Stimulated activated CD4-positive, alpha-beta T cell treated with anti-CD3 and anti-CD28 coated beads, Interleukin-12 subunit alpha, Interleukin-12 subunit beta, amount 100 ng/mL, for 4 hours (primary cell): ENCODE measurements around the gene SNTG2.

Source experiments
- DNase-seq: peaks from one replicate; pipeline ENCODE4 v3.0.0-alpha.2; 2020

Gene SNTG2

DNA sequence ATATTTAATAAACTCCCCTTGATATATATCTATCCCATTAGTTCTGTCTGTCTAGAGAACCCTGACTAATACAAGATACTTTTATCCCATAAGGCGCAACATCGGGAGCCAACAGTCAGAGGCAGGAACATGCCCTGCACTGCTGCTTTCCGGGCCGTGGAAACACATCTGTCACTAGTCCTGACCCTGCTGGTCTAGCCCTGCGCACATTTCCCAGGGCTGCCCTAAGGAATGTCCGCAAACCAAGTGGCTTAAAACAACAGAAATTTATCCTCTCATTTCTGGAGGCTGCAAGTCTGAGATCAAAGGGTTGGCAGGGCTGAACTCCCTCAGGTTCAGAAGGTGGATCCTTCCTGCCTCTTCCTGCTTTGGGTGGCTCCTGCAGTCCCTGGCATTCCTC lies 348.4 kb downstream of the SNTG2 start:
- no peak for DNase-seq

DNA sequence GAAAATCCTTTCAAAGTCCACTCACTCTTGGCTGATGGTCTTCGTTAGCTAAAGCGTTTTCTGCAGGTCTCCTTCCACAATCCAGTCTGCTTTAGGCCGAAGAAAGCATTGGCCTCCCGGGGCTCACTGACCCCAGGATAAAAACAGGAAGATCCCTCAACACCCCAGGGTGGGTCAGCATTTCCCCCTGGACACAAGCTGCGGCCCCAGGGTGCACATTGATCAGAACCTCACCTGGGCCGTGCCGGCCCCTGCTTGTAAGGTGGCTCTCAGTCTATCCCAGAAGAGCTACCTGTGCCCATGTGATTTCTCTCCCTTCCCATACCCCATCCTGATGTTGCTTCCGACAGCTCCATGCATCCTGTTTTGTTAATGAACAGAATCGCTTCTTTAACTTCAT lies 349.6 kb downstream of the SNTG2 start:
- DNase-seq: no peak

DNA sequence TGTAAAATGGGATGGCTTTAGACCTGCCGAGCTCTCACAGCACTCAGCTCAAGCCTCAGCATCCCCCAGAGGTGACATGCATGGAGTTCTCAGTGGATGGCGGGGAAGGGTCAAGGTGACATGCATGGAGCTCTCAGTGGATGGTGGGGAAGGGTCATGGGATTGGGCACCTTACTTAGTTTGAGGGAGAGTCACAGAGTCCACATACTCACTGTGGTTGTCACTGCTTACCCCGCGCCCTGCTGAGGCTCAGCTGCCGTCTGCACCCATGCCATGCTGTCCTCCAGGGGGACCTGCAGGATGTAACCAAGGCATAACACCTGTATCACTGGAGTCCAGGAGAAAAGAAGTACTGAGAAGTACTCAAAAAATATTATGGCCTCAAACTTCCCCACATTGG lies 350.4 kb downstream of the SNTG2 start:
- DNase-seq: no peak

DNA sequence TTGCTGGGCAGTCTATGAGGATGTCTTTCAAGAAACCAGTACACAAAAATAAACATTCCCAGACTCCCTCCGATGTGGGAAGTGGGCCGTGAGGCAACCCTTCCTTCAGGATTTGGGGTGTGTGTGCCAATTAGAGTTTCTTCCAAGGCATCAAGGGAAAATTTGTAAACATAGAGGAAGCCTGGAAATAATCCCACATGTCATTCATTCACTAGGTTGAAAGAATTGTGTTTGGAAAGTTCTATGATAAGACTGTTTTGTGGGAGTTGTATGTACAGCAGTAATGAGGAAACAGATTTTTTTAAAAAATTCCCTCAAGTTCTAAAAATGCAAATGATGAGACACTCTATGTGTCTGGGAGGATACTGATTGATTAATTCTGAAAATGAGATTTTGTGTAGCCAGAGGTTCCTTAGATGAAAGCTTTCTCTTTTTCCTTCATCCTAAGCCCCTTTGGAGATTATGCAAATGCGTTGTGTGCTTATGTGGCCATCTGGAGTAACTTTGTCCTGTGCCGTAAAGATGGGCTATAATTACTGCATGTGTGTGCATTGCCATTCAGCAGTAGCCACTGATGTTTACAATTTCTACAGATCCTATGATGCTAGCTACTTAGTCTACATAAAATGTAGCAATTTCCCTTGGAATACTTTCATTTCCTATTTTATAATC lies 354.8 kb downstream of the SNTG2 start:
- no peak for DNase-seq

DNA sequence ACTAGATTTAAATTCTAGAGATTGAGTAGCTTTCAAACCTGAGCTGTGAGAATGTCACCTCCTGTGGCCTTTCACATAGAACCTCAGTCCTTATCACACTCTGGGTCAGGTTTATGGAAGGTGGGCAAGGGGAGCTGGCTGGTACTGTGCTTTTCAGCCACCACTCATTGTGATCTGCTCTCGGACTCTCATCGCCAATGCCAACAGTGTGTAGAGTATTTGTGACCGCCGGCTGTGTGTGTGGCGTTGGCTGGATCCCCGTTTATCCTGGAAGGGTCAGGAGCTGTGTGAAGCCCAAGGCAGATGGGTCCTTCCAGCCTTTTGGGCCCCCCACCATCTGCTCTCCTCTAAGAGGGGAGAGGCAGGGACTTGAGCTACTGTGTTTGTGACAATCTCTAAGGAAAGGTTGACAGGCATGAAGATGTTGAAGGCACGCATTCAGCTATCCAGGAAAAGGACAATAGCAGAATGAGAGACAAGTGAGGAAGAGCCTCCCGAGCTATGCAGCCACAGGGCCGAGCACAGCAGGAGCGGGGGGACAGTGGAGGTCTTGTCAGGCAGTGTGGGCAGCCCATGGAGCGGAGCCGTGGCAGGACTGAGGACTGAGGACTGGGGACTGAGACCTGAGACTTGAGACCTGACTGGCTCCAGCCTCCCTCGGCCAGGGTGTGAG lies 355.5 kb downstream of the SNTG2 start:
- no peak for DNase-seq

DNA sequence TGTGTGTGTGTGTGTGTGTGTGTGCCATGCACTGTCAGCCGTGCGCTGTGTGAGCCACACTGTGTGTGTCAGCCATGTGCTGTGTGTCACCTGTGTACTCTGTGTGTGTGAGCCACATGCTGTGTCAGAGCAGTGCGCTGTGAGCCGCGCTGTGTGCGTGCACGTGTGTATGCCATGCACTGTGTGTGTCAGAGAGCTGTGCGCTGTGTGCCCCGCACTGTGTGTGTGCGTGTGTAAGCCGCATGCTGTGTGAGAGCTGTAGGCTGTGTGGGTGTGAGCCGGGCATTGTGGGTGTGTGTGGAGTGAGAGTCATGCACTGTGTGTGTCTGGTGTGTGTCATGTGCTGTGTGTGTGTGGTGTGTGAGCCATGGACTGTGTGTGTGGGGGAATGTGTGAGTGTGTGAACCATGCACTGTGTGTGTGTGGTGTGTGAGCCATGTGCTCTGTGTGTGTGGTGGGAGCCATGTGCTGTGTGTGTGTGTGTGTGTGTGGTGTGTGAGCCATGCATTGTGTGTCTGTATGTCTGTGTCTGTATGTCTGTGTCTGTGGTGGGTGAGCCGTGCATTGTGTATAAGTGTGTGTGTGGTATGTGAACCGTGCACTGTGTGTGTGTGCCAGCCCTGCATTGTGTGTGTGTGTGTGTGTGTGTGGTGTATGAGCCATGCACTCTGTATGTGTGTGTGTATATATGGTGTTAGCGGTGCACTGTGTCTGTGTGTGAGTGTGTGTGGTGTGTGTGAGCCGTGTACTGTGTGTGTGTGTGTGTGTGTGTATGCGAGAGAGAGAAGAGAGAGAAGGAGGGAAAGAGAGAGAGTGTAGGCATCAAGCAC lies 356.3 kb downstream of the SNTG2 start:
- no peak for DNase-seq

DNA sequence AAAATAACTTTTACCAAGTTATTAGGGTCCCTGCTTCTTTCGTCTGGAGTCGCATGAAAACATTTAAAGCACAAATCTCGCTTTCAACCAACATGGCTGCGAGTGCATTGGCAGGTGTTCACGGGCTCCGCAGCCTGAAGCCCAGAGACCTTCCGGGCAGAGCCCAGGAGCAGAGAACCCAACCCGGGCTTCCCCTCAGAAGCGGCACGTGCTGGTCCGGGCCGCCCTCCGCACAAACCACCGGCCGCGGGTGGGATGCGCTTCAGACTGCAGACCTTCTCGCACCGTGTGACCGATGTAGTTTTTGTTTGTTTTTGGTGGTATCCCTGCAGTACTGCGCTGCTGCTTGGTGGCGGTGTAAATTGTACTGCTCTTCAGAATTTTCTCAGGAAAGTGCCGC lies 357.0 kb downstream of the SNTG2 start:
- DNase-seq: no peak

DNA sequence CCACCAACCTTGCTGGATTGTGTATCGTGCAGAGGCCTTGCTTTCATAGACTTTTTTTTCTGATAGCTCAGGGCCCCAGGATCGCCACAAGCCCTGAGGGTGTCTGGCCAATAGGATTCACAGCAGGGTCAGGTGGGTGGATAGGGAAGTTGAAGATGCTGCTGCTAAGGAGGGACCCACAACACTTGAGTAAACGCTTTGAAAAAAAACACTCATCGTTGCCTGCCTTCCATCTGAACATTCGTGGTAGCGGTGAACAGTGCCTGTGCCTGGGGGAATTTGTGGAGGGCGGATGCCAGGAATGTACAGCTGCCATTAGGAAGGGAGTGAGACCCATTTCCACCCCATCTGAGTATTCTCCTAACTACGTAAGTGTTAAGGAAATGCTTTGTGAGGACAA lies 358.0 kb downstream of the SNTG2 start:
- DNase-seq: no peak

DNA sequence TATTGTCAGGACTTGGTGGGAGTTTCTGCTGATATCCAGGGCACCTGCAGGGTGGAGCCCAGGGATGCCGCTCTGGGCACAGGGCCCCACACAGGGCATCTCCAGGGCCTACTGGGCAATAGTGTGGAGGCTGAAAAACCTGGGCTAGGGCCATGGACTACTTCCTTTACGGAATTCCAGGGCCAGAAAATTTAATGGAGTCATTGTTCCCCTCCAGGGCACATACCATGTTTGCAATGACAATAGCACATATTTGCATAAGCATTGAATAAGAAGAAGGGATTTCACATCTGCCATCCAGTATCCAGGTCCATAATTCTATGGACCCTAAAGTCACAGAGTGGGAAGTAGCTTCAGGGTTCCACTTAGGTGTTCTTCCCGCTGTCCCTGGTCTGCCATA lies 358.9 kb downstream of the SNTG2 start:
- DNase-seq: no peak

DNA sequence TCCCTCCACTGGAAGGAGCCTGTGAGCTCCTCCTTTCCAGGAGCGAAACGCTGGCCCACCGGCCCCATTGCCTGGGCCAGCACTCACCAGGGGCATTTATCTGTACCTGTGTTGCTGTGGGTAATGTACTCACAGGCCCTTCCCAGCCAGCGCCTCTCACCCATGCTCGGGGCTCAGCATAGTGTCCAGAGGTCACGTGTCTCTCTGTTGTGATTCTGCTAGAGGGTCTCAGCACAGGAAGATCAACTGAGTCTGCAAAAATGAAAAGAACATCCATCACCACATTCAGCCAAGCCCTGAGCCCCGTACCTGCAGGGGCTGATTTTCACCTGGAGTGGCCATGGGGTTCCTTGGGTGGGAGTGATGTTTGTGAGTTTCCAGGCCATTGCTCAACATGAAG lies 359.6 kb downstream of the SNTG2 start:
- no peak for DNase-seq

DNA sequence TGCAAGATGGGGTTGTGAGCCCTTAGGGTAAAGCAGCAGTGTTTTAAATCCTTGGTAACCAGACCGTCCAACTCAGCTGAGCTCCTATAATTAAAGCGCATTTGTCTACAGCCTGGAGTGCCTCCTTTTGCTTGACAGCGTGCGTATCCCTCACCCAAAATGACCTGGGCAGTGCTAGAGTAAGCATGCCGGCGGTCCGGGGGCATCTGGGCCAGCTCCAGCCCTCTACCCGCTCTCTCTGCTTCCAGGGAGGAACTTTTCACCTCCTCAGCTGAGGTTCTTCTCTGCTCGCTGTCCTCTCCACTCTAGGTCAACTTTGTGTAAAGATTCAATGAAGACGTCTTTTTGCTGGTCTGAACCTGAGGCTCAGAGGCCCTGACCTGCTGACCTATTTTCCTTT lies 360.2 kb downstream of the SNTG2 start:
- no peak for DNase-seq

DNA sequence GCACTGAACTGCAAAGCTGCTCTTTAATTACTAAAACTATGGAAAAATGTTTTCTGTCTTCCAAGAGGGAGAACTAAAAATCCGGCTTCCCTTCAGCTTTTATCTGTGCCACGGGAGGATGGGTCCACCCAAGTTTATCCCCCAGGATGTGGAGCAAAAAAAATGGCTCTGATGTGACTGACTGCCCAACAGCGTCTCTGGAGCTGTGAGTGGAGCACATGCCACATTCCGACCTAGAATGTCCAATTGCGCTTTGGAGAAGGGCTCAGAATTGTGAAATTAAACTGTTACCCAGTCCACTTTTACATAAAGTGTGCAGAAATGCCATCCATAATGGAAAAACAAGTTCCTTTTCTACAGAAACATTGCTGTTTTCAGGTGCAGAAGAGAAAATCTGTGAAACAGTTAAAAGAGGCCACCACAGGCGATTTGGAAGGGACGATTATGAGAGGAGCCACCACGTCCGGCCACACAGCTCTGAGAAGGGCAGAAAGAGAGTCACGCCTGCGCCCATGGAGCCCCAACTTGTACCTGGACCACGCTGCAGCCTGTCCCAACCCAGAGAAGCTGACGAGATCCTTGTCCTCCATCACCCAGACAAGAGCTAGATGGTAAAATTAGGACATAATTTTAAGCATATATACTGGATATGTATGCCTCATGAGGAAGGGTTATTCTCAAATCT lies 362.7 kb downstream of the SNTG2 start:
- no peak for DNase-seq

DNA sequence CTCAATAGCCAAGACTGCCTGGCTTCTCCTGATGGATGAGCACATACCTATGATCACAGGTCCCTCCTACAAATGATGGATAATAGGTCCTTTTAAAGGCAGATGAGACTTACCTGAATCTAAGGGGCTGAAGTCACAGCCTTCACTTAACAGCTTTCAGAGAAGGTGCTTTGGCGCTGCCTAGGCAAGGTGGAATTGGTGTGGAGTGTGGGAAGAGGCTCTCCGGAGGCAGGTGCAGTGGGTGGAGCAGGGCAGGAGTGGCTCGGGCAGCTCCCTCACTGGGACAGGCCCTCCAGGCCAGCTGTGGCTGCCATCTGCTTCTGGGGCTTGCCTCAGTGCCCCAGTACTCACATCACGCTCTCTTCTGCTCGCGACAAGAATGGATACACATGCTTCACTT lies 363.6 kb downstream of the SNTG2 start:
- no peak for DNase-seq

DNA sequence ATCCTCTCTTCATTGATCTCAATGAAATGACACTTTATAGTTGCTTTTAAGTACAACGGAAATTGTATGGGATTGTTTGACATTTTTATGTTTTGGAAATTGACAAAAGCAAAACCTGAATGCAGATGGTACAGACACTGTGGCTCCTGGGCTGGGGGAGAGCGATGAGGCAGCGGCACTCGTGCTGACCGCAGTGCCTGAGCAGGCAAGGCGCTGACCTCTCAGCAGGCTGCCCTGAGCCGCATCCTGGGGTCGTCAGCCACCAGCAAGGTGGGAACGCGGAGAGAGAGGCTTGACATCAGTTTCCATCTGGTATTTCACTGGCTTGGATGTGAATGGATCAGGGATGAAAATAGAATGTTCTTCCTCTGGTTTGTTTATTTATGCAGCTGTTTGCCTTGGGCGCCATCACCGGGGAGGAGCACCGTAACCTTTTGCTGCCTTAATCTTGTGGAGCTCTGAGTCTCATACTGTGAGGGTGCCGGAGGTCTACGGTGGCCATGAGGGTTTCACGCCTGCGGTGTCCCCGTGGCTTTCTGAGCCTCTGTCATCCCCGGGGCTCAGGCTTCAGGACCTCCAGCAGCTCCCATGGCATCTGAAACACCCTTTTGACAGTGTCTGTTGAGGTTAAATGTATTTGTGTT lies 367.8 kb downstream of the SNTG2 start:
- no peak for DNase-seq

DNA sequence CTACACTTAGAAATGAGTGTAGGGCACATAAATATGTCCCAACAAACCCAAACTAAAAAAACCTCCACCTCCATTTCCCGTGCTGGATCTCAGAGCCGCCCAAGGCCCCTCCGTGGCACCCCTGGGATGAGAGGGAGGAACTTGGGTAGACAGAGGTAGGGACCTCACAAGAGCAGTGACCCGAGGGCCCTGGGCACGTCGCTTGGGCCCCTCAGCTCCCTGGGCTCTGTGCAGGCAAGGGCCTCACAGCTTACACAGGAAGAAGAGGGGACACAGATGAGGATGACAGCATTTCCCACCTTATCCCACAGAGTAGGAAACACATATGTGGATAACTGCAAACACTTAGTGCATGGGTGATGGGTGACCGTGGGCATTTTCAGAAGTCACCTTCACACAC lies 368.7 kb downstream of the SNTG2 start:
- DNase-seq: no peak

DNA sequence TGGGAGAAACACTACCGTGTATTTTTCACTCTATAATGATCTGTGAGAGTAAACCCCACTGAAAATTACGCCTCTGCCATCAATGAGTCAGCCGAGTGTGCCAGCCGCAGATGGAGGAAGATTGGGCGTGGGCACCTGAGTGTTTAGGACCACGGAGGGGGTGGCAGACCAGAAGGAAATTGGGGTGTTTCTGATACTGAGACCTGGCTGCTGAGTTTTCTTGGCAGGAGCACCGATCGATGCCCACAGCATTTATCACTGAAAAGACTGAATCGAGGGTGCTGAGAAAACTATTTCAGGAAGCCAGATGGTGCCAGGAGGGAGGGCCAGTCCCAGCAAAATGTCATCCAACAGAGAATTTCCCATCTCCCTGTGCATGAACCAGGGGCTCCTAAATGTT lies 370.7 kb downstream of the SNTG2 start:
- DNase-seq: no peak

DNA sequence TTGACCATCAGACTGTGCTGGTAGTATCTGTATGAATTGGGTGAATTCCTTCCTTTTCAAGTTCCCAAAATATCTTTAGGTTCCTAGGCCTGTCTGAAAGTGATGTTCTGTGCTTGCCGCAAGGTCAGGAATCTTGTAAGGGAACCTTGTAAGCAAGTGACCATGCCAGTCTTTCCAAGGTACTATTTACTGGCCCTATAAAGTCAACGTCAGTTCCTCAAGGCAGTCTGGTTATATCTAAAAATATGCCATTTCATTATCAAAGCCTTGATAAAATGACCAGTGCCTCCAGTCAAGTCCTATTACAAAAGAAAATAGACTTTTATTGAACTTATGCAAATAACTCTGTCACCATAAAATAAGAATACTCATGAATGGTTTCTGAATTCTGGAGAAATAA lies 374.2 kb downstream of the SNTG2 start:
- DNase-seq: no peak

DNA sequence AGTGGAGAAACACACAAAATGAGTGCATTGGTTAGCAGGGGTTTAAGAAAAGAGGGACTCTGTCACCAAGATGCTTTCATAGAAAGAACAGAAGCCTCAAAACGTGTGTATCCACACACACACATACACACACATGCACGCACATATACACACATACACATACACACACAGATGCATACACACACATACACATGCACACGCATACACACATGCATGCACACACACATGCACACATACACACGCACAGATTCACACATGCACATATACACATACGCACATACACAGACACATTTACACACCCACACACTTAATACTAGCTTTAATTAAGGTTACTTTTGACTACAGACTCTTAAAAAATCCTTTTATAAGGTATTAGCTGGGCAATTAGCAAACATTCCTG lies 378.0 kb downstream of the SNTG2 start:
- DNase-seq: no peak

DNA sequence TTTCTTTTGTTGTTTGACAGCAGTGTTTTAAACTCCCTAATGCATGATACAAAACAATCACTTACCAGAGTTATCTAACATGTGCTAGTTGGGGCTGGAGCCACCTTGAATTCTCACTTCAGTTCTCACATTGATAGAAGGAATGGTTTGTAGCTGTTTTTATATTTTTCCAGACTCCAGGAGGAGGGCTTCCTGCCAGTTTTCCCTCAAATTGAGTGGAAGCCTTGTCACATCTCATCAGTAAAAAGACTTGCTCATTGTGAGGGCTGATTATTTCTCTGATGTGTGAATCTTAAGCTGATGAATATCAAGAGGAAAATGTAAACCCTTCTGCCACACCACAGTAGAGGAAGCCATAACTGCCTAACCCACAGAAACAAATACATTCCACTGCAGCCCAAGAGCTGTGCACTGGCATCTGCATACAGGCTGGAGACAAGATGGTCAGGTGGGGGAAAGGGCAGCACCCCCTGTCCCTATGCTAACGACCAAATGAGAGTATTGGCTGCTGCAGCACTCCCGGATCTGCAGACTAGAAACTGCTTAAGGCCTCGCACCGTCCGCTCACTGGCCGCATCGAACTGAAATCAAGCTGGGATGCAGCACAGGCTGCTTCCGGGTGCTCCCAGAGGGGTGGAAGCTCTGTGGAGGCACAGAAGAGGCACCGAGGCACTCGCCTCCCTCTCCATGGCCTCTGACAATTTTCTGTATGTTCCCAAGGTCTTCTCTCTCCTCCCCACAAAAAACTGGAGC lies 388.9 kb downstream of the SNTG2 start:
- DNase-seq: no peak

DNA sequence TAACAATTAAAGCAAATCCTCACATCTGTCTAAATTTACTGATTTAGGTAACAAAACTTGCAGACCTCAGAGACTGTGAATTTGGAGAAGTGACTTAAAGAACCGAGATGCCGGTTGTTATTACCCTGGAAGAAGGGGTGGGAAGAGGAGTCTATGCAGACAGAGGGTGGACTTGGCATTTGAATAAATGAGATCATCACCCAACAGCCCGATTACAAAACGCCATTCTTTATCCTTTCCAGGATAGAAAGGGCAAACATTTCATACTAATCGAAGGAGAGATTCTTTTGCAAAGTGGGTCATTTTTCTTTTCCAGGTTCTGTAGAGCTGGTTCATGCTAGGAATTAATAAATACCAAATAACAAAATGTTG lies 389.5 kb downstream of the SNTG2 start:
- DNase-seq: no peak

DNA sequence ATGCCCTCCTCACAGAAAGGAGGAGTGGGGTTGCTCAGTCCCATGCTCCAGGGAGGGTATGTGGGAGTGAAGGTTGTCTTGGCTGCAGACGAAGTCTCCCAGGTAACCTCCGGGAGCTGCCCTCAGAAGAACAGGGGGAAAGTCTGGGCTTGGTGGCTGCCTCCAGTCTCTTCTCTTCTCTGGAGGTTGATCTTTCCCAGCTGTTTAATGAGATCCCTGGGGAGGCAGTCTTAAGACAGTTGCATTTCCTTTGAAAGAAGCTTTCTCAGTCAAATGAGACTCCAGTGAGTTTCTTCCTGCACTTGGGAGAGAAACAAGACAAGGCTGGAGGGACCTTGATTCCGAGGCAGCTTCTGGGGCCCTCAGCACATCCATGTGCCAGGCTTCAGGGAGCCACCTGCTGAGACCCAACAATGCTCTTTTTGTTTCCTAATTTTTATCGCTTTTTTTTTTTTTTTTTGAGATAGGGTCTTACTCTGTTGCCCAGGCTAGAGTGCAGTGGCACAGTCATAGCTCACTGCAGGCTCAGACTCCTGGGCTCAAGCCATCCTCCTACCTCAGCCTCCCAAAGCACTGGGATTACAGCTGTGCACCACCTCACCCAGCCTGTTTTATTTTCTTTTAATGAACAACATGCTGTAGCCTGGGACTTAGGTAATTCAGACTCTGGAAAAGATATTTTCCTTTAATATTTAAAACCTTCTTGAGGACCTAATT lies 390.9 kb downstream of the SNTG2 start:
- no peak for DNase-seq

DNA sequence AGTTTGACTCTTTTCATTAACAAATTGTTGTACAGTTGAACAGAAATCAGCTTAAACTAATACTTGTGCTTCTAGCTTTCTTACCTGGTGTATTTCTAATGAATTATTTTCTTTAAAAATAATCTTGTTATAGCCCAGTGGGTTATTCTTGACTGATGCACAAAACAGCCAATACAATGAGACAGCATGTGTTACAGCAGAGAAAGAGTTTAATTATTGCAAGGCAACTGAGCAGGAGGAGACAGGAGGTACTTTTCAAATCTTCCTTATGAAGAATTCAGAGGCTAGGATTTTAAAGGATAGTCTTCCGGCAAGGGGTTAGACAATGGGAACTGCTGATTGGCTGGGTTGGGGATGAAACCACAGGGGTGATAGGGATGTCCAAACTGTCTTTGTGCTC lies 398.1 kb downstream of the SNTG2 start:
- DNase-seq: no peak
